Fibroblast of peridontal ligament (primary cell): Measurements from ENCODE around the gene MYO10.

Experiments
- DNase-seq: peaks from one replicate; pipeline ENCODE4 v3.0.0-alpha.2; 2010; ENCODE audit errors: extremely low read depth

Gene MYO10

GRCh38 chr5:16709691-16710433 lies 226.2 kb downstream of the MYO10 start:
- DNase-seq, result no peak

- no peak for DNase-seq
Observed at GRCh38 chr5:16707869-16708192, 228.3 kb downstream of the MYO10 start.

- DNase-seq, result no peak
Observed at GRCh38 chr5:16707168-16707868, 228.8 kb downstream of the MYO10 start.

- no peak for DNase-seq
Observed at GRCh38 chr5:16704945-16705344, 231.1 kb downstream of the MYO10 start.

- no peak for DNase-seq
Observed at GRCh38 chr5:16702964-16703363, 233.1 kb downstream of the MYO10 start.

GRCh38 chr5:16701134-16702099 lies 234.7 kb downstream of the MYO10 start:
- no peak for DNase-seq

GRCh38 chr5:16700081-16700480 lies 236.0 kb downstream of the MYO10 start:
- DNase-seq, result no peak

- DNase-seq, result no peak
Observed at GRCh38 chr5:16695779-16696178, 240.3 kb downstream of the MYO10 start.

GRCh38 chr5:16693879-16694278 lies 242.2 kb downstream of the MYO10 start:
- peak; percentile 26 for DNase-seq

GRCh38 chr5:16691731-16692130 lies 244.4 kb downstream of the MYO10 start:
- DNase-seq, result no peak

- peak; percentile 51 for DNase-seq
Observed at GRCh38 chr5:16690243-16690852, 245.7 kb downstream of the MYO10 start.

- DNase-seq, result no peak
Observed at GRCh38 chr5:16687898-16688297, 248.2 kb downstream of the MYO10 start.

- DNase-seq, result peak; percentile 15
Observed at GRCh38 chr5:16685069-16685468, 251.0 kb downstream of the MYO10 start.

- DNase-seq, result no peak
Observed at GRCh38 chr5:16681876-16682275, 254.2 kb downstream of the MYO10 start.

GRCh38 chr5:16679863-16680262 lies 256.2 kb downstream of the MYO10 start:
- DNase-seq, result no peak

- no peak for DNase-seq
Observed at GRCh38 chr5:16679190-16679589, 256.9 kb downstream of the MYO10 start.

- DNase-seq, result no peak
Observed at GRCh38 chr5:16675806-16676205, 260.3 kb downstream of the MYO10 start.

GRCh38 chr5:16674750-16675149 lies 261.3 kb downstream of the MYO10 start:
- DNase-seq, result no peak

- no peak for DNase-seq
Observed at GRCh38 chr5:16673241-16674201, 262.6 kb downstream of the MYO10 start.

GRCh38 chr5:16671208-16671607 lies 264.9 kb downstream of the MYO10 start:
- DNase-seq, result no peak

- DNase-seq, result peak; percentile 97
Observed at GRCh38 chr5:16669776-16670175, 266.3 kb downstream of the MYO10 start.
